ENCODE data around the gene ZNF407. TPM values are rescaled to one million over a fixed set of nuclear protein-coding genes. Genes with fewer than 3 reads are reported as not detected.

The ZNF407 gene
- total RNA-seq, 1 donor, result 16.6 TPM

GRCh38 chr18:74902147-74902455 is 304.4 kb downstream of the ZNF407 start:
- no peak for DNase-seq (ENCODE audit: insufficient read length, low spot score, missing footprints)
- TF ChIP-seq CTCF (IDR thresholded peaks at IDR 0.05; ENCODE audit: extremely low read depth, low read depth, low read length), result no peak
- Histone ChIP-seq H4K20me1 (ENCODE audit: insufficient read depth, low read length) (no peaks in the 10 kb centered on the region), H2AFZ (ENCODE audit: low read length) (no peak overlapping the region), H3K27ac (ENCODE audit: low read depth, low read length) (no peak overlapping the region), H3K4me2 (ENCODE audit: insufficient read depth, low read length) (no peak overlapping the region), H3K4me3 (ENCODE audit: insufficient read depth, low read length) (no peak overlapping the region), H3K27me3 (ENCODE audit: insufficient read depth, low read length) (no peaks in the 10 kb centered on the region), H3K4me1 (ENCODE audit: insufficient read depth, low read length) (peaks cover 19% of the 10 kb centered on the region), H3K79me2 (ENCODE audit: insufficient read depth, low read length) (no peaks in the 10 kb centered on the region), H3K9me3 (ENCODE audit: low read depth, low read length) (no peaks in the 10 kb centered on the region), H3K36me3 (ENCODE audit: insufficient read depth, low read length) (no peaks in the 10 kb centered on the region)

- Histone ChIP-seq H3K9me3 (ENCODE audit: low read depth, low read length) (no peaks in the 10 kb centered on the region), H2AFZ (ENCODE audit: low read length) (no peak overlapping the region), H4K20me1 (ENCODE audit: insufficient read depth, low read length) (no peaks in the 10 kb centered on the region), H3K27me3 (ENCODE audit: insufficient read depth, low read length) (no peaks in the 10 kb centered on the region), H3K79me2 (ENCODE audit: insufficient read depth, low read length) (no peaks in the 10 kb centered on the region), H3K27ac (ENCODE audit: low read depth, low read length) (no peak overlapping the region), H3K4me2 (ENCODE audit: insufficient read depth, low read length) (no peak overlapping the region), H3K36me3 (ENCODE audit: insufficient read depth, low read length) (no peaks in the 10 kb centered on the region), H3K4me1 (ENCODE audit: insufficient read depth, low read length) (no peaks in the 10 kb centered on the region), H3K4me3 (ENCODE audit: insufficient read depth, low read length) (no peak overlapping the region)
- no peak for DNase-seq (ENCODE audit: insufficient read length, low spot score, missing footprints)
- TF ChIP-seq CTCF (IDR thresholded peaks at IDR 0.05; ENCODE audit: extremely low read depth, low read depth, low read length), result no peak
Measured at GRCh38 chr18:74905247-74905646, 307.6 kb downstream of the ZNF407 start.

- H3K4me3 ChIP-seq (ENCODE audit: insufficient read depth, low read length), result no peak overlapping the region
- H3K27ac ChIP-seq (ENCODE audit: low read depth, low read length), result no peak overlapping the region
- DNase-seq (ENCODE audit: insufficient read length, low spot score, missing footprints), result no peak
- H3K4me1 ChIP-seq (ENCODE audit: insufficient read depth, low read length), result no peaks in the 10 kb centered on the region
- no peak overlapping the region for H3K4me2 ChIP-seq (ENCODE audit: insufficient read depth, low read length)
- H3K79me2 ChIP-seq (ENCODE audit: insufficient read depth, low read length), result no peaks in the 10 kb centered on the region
- no peaks in the 10 kb centered on the region for H3K36me3 ChIP-seq (ENCODE audit: insufficient read depth, low read length)
- H3K9me3 ChIP-seq (ENCODE audit: low read depth, low read length), result no peaks in the 10 kb centered on the region
- TF ChIP-seq CTCF (IDR thresholded peaks at IDR 0.05; ENCODE audit: extremely low read depth, low read depth, low read length), result no peak
- H3K27me3 ChIP-seq (ENCODE audit: insufficient read depth, low read length), result no peaks in the 10 kb centered on the region
- H2AFZ ChIP-seq (ENCODE audit: low read length), result no peak overlapping the region
- H4K20me1 ChIP-seq (ENCODE audit: insufficient read depth, low read length), result no peaks in the 10 kb centered on the region
Measured at GRCh38 chr18:74906184-74906583, 308.5 kb downstream of the ZNF407 start.

GRCh38 chr18:74914052-74914591 is 316.5 kb downstream of the ZNF407 start:
- no peak overlapping the region for H2AFZ ChIP-seq (ENCODE audit: low read length)
- H3K27me3 ChIP-seq (ENCODE audit: insufficient read depth, low read length), result no peaks in the 10 kb centered on the region
- no peak overlapping the region for H3K4me3 ChIP-seq (ENCODE audit: insufficient read depth, low read length)
- H3K4me1 ChIP-seq (ENCODE audit: insufficient read depth, low read length), result no peaks in the 10 kb centered on the region
- no peaks in the 10 kb centered on the region for H4K20me1 ChIP-seq (ENCODE audit: insufficient read depth, low read length)
- no peaks in the 10 kb centered on the region for H3K79me2 ChIP-seq (ENCODE audit: insufficient read depth, low read length)
- no peaks in the 10 kb centered on the region for H3K36me3 ChIP-seq (ENCODE audit: insufficient read depth, low read length)
- no peak for DNase-seq (ENCODE audit: insufficient read length, low spot score, missing footprints)
- H3K27ac ChIP-seq (ENCODE audit: low read depth, low read length), result no peak overlapping the region
- H3K4me2 ChIP-seq (ENCODE audit: insufficient read depth, low read length), result no peak overlapping the region
- no peaks in the 10 kb centered on the region for H3K9me3 ChIP-seq (ENCODE audit: low read depth, low read length)
- TF ChIP-seq CTCF (IDR thresholded peaks at IDR 0.05; ENCODE audit: extremely low read depth, low read depth, low read length), result no peak

Data from osteoblast (primary cell).